ENCODE measurements around the gene YAF2.

DNA sequence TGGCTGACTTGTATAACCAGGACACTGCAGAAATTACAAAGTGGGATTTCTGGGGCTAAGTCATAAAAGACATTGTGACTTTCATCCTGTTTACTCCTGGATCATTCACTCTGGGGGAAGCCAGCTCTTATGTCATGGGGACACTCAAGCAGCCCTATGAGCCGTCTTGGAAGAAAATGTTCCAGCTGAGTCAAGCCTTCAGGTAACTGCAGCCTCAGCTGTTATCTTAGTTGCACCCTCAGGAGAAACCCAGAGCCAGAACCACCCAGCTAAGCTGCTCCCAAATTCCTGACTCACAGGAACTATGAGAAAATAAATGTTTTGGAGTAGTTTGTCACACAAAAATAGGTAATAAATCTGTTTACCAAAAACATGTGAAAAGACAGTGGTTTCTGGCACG, 50.2 kb downstream of the YAF2 start:
- no peak for TF ChIP-seq POLR2A (IDR thresholded peaks at IDR 0.05)
- TF ChIP-seq, protein P1, sequence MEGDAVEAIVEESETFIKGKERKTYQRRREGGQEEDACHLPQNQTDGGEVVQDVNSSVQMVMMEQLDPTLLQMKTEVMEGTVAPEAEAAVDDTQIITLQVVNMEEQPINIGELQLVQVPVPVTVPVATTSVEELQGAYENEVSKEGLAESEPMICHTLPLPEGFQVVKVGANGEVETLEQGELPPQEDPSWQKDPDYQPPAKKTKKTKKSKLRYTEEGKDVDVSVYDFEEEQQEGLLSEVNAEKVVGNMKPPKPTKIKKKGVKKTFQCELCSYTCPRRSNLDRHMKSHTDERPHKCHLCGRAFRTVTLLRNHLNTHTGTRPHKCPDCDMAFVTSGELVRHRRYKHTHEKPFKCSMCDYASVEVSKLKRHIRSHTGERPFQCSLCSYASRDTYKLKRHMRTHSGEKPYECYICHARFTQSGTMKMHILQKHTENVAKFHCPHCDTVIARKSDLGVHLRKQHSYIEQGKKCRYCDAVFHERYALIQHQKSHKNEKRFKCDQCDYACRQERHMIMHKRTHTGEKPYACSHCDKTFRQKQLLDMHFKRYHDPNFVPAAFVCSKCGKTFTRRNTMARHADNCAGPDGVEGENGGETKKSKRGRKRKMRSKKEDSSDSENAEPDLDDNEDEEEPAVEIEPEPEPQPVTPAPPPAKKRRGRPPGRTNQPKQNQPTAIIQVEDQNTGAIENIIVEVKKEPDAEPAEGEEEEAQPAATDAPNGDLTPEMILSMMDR (IDR thresholded peaks at IDR 0.05), result no peak
